HG02973 (cell line): ENCODE measurements around the gene LRP5.
"Not testable (repeated sequence)": the region's sequence is repeated elsewhere in the genome, so short reads cannot be mapped to it uniquely, and the experiment has no call there.

Experiments
- ATAC-seq: cut with Tn5 transposase; IDR thresholded peaks from one replicate; pipeline ENCODE4 v1.9.1; 2021; ENCODE audit warnings: moderate library complexity; ENCODE audit not compliant: unreplicated experiment

The LRP5 gene

DNA sequence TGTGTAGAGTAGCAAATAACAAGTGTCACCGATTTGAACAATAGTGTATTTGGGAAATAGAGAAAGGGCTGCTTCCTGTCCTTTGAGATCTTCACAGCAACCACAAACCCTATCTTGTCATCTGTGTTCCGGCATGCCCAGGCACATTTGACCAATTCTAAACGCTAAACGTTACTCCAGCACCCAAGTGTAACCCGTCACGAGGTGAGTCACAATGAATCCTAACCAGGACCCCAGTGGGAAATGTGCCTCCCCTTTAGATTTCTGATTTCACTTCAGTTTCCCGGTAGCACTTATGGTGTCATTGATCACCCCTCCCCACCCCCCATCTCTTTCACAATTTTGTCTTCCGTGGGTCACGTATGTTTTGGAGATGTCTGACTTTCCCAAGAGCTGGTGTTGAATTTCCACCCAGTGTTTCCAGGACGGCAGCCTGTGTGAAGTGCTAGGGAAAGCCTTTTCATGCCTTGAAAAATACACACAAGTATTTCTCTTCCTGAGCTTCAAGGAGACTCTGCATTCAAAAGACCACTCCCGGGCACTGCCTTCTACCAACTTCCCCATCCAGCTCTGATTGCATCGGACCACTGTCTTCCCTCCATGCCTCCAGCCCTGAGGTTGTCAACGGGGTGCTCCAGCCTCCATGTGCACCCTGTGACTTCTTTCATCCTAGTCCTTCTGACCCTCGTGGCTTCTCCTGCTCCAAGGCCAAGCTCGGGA, 30.1 kb upstream of the LRP5 start:
- no peak for ATAC-seq

DNA sequence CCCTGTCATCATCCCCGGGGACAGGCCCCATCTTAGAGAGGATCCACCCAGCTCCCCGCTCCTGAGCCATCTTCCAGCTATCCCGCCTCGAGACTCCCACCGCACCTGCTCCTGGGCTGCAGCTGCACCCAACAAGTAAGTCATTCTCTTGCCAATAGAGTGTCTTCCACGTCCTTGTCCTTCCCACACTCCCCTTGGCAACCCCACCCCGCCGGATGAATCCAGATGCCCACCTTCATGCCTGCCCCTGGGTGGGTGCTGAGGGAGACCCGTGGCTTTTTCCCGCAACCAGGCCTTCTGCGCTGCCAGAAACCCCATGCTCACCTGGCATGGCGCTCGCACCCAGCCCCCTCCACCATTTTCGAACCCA, 29.5 kb upstream of the LRP5 start:
- no peak for ATAC-seq

DNA sequence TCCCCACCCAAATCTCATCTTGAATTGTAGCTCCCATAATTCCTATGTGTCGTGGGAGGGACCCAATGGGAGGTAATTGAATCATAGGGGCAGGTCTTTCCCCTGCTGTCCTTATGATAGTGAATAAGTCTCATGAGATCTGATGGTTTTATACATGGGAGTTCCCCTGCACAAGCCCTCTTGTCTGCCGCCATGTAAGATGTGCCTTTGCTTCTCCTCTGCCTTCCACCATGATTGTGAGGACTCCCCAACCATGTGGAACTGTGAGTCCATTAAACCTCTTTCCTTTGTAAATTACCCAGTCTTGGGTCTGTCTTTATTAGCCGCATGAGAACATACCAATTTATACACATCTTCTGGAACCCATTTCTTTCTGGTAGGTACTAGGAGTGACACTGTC, 27.8 kb upstream of the LRP5 start:
- ATAC-seq: not testable (repeated sequence)

DNA sequence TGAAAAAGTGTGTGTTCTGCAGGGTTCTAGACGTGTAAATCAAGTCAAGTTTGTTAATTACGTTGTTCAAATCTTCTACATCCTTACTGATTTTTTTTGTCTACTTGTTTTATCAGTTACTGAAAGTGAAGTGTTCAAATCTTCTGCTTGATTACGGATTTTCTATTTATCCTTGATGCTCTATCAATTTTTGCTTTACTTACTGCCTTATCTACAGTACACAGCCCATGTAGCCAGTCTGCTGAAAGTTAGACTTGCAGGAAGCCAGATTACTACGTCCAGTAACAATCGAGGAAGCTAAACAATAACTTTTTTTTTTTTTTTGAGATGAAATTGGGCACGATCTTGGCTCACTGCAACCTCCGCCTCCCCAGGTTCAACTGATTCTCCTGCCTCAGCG, 25.0 kb upstream of the LRP5 start:
- ATAC-seq: no peak

DNA sequence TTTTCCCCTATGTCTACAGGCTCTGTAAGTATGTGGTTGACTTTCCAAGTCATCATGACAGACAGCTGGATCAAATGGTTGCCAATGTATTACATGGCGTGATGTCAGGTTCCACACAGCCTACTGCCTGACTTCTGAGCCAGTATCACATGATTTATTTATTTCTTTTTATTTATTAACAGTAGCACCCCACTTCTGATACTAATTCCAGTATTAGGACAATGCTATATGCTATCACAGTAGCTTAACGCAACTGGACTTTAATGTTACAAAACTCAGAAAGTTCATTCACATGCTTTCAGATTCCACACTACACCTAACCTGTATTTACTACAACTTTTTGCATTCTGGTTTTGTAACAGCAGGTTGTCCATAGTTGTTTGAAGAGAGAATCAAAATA, 22.9 kb upstream of the LRP5 start:
- no peak for ATAC-seq

DNA sequence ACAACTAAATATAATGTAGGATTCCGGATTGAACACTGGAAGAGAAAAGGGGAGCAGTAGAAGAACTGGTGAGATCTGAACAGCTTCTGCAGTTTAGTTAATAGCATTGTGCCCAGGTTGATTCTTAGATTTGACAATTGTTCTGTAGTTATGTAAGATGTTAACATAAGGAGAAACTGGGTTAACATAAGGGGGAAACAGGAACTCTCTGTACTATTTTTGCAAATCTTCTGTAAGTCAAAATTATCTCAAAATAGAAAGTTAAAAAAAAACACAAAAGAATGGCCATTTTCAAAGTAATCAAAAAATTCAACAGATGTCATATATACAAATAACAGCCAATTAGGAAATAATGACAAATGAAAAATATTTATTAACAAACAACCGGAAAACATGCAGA, 18.7 kb upstream of the LRP5 start:
- ATAC-seq: no peak

DNA sequence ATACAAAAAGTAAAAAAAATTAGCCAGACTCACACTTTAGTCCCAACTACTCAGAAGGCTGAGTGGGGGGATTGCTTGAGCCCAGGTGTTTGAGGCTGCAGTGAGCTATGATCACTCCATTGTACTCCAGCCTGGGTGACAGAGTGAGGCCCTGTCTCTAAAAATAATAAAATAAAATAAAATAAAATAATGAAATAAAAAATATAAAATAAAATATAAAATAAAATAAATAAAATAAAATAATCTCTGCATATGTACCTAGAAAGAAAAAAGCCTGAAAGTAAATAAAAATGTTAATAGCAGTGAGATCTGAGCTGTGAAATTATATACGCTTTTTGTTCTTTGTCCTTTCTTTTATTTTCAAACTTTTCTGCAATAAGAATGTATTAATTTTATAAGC, 17.1 kb upstream of the LRP5 start:
- no peak for ATAC-seq

DNA sequence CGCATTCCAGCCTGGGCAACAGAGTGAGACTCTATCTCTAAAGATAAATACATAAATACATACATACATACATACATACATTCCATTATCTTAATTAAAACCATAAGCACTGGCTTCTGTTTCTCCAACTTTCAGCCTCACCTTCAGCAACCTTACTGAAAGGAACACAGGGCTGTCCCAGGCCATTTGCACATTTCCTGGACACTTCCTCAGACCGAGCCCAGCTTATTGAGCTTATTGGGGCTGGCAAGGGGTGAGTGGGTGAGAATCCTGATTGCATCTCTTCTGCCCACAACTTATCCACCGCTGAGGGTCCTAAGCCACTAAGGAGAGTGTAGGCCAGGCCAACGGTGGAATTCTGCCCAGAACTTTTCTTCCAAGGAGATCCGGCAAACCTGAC, 16.5 kb upstream of the LRP5 start:
- ATAC-seq: no peak

DNA sequence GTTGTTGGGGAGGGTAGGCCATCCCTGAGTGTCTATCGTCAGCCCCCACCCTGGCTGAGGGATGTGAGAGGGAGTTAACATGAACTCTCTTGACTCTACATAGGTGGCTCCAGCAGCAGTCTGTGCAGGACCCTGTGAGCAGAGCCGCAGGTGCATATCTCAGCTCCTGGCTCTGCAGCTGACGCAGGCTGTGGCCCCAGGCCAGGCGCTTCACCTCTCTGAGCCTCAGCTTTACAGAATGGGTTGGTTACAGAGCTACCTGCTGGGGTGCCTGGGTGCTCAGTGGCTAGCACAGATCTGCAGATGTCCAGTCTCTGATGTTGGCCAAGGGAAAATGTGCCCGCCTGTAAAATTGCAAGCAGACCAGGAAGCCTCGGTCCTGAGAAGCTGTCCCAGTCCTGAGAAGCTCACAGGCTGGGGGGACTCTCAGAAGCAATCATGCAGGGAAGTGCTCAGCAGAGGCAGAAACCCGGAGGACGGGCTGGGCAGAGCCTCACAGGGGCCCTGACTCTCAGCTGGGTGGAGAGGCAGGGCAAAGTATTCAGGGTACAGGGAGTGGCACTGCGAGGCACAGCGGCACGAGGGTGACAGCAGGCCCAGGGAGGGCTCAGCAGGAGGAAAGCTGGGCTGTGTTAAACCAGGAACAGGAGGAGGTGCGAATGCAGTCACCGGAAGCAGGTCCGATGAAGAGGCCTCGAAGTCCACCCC, 15.9 kb upstream of the LRP5 start:
- ATAC-seq: no peak

DNA sequence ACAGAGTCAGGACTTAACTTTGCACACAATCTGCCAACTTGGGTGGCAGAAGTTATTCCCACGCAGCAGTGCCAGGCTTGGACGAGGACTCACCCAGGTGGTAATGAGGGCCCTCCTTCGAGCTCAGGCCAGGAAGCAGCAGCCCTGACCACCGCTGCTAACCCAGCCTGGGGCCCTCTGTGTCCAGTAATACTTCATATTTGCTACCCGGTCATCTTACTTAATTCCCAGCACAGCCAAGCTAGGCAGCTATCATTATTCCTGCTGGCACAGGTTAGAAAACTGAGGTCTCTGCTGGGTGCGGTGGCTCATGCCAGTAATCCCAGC, 15.4 kb upstream of the LRP5 start:
- no peak for ATAC-seq

DNA sequence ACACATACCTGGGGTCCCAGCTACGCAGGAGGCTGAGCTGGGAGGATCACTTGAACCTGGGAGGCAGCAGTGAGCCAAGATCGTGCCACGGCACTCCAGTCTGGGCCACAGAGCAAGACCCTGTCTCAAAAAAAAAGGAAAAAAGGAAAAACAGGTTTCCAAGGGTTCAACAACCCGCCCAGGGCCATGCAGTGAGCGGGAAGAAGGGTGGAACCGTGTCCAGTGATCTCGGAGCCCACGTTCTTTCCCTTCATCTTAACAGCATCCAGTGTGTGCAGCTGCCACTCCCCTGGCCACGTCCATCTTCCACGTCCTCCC, 14.9 kb upstream of the LRP5 start:
- no peak for ATAC-seq

DNA sequence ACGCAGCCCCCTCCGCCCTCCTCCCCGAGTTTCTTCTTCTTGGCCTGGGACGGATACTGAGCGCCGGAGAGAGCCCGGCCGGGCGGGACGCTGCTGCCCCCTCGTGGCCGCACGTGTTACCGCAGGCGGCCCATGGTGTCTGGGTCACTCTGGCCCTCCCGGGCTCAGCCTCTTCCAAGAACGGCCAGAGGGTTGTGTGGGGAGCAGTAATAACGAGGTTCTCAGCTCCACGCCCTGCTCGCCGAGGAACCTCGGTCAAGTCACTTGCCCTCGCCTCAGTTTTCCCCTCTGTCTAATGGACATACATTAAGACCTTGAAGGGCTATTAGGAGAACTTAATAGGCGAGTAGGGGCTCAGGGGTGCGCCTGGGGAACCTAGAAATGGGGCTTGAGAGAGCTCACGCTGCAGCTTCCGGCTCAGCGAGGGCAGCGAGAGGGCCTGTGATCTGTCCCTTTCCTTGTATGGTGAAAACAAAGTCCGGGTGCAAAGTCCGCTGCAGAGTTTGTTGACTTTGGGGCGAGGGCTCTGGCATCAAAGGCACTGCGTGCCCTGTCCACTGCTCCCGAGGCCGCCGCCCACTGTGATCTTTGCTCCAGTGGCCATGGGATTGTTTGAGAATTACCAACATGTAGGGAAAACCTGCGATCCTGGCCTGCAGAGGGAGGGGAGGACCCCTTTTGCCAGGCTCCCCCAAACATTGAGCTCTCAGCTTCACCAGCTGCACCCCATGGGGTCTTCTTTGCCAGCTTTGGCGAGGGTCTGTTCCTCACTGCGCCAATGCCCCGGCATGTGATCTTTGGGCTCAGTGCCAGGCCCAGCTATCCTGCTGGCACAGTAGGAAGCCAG, 14.4 kb upstream of the LRP5 start:
- peak; percentile 50 for ATAC-seq

DNA sequence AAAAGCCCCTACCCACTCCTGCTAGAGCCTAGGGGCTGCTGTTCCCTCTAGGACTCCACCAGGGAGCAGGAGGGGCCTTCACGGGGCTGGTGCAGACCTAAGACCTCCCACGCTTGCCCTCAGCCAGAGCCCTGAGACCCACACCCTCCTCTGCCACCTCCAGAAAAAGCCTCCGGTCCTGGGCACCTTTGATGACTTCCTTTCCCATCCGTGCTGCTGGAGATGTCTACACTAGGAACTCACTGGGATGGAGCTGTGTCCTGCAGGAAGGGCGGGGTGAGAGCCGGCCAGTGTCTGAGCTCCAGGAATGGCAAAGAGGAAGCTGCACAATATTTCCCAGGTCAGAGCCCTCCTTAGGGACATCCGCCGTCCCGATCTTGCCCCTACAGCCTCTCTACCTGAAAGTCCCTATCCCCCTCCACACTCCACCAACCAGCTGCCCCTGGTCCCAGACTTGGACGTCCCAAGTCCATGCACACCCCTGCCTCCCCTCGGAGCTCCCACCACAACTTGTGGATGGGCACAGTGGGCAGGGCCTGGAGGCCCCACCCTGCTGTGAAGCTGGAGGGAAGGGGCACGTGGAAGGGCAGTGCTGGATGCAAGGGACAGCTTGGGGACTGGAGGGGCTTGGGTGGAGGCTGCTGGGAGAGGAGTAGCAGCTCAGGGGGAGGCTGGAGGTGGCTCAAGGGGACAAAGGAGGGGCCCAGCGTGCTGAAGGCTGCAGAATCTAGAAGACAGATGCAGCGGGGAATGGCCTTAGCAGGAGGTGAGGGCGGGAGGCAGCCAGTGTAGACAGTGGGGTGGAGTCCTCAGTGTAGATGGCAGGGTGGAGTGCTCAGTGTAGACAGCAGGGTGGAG, 13.5 kb upstream of the LRP5 start:
- no peak for ATAC-seq

DNA sequence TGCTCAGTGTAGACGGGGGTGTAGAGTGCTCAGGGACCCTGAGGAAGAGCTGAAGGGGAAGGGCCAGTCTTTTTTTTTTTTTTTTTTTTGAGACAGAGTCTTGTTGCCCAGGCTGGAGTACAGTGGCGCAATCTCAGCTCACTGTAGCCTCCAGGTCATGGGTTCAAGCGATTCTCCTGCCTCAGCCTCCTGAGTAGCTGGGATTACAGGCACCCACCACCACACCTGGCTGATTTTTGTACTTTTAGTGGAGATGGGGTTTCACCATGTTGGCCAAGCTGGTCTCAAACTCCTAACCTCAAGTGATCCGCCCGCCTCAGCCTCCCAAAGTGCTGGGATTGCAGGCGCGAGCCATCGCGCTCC, 12.9 kb upstream of the LRP5 start:
- not testable (repeated sequence) for ATAC-seq

DNA sequence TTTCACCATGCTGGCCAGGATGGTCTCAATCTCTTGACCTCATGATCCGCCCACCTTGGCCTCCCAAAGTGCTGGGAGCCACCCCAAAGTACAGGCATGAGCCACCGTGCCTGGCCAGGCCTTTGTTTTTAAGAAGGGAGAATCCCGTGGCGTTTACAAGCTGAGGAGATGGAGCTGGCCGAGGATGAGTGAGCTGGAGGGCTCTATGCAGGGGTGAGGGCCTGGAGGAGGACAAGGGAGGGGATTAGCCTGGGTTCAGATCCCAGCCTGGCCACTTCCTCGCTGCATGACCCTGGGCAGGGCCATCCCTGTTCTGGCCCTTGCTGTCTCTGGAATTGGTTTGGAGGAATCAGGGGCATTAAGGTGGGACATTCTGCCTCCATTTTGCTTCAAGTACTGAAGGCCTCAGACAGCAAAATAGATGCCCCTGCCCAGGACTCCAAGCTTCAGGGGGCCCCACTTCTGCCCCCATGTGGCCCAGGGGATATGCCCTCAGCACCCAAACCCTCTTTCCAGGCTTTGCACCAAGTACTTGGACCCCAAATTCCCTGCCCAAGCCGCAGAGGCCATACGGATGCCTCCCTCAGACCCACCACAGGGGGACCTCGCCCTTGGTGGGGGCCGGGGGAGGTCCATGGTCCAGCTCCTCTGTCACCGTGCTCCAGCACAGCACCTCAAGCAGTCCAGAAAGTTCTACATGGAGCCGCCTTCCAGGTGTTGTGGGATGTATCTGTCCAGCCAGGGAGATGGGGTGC, 12.1 kb upstream of the LRP5 start:
- ATAC-seq: no peak

DNA sequence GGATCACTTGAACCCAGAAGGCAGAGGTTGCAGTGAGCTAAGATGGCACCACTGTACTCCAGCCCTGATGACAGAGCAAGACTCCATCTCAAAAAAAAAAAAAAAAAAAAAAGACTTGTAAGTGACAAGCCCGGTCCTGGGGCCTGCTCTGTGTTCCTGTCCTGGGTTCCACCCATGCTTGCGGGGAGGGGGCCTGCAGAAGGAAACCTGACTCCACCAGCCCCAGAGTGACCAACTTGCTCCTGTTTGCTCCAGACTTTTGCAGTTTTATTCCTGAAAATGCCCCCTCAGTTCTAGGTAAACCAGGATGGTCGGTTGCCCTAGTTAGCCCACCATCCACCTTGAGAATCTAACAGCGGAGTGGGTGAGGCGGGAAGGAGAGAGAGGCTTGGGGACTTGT, 10.1 kb upstream of the LRP5 start:
- no peak for ATAC-seq

DNA sequence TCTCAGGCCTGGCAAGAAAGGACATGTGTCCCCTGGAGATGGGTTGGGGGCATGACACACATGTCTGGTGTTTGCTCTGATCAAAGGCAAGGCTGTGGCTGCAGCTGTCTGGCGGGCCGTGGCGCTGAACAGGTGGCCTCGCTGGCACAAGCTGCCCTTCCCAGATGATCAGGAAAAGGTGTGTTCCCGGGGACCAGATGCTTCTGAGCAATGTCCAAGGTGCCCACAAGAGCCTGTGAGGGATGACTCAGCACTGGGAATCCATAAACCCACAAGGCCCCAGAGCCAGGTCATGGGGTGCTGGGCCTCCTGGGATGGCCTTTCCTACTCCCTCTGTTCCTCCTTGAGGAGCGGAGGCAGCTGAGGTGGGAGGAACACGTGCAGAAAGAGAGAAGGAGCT, 9.7 kb upstream of the LRP5 start:
- no peak for ATAC-seq

DNA sequence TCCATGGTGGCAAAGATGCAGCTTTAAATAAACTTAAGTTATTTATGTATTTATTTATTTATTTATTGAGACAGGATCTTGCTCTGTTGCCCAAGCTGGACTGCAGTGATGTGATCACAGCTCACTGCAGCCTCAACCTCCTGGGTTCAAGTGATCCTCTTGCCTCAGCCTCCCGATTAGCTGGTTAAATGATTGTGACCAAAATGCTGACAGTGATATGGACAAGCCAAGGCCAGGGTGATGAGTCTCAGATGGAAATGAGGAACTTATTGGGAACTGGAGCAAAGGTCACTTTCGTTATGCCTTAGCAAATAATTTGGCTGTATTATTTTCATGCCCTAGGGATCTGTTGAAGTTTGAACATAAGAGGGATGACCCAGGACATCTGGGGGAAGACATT, 9.3 kb upstream of the LRP5 start:
- no peak for ATAC-seq

DNA sequence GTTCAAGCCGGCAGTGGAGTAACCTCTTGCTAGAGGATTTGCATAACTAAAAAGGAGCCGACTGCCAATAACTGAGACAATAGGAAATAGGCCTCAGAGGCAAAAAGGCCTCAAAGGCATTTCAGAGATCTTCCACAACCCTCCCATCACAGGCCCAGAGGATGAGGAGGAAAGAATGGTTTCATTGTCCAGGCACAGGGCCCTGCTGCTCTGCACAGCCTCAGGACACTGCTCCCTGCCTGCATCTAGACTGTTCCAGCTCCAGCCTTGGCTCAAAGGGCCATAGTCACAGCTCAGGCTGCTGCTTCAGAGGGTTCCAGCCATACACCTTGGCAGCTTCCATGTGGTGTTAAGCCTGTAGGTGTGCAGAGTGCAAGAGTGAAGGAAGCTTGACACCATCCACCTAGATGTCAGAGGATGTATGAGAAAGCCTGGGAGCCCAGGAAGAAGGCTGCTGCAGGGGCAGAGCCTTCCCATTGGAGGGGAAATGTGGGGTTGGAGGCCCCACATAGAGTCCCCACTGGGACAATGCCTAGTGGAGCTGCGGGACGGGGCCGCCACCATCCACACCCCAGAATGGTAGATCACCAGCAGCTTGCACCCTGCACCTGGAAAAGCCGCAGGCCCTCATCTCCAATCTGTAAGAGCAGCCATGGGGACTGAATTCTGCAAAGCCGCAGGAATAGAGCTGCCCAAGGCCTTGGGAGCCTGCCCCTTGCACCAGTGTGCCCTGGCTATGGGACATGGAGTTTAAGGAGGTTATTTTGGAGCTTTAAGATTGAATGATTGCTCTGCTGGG, 8.2 kb upstream of the LRP5 start:
- no peak for ATAC-seq

DNA sequence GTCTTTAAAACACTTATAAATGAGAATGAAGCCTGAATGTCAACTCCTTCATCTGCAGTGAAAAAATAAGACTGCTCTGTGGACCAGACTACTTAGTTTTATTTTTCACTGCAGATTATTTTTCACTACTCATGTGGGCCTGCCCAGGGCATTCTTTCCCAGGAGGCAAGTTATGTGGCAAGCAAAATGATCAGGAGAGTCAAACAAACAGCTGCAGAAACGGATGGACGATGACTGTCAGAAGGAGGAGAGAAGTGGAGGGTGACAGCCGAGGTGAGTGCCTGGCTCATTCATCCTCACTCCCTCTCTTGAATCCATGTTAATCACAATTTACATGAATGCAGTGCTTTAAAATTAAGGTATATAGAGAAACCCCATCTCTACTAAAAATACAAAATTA, 5.8 kb upstream of the LRP5 start:
- no peak for ATAC-seq
